ENCODE results near the gene GPRC5C. TPM values are rescaled to one million over a fixed set of nuclear protein-coding genes. Genes with fewer than 3 reads are reported as not detected.

The GPRC5C gene
- total and polyA plus RNA-seq, 9 of the 15 experiments (the other 6 are each of a cell fraction or from before 2014, with no cell fraction given) = 0.28 to 9.0 (median 4.1) TPM

- in situ Hi-C loops (cut with MboI) = no loop called here
- no peak within 1 kb of the TSS; a peak in 1 of 4 replicates for H3K9ac ChIP-seq (ENCODE audit: insufficient read depth in 1 of 2, low read depth in 2 of 2, low read length in 2 of 2)
- ATAC-seq (no peak), DNase-seq (ENCODE audit: extremely low read depth in 1 of 4, low spot score in 3 of 4) (no peak), FAIRE-seq (no peak)
- 31% methylated on average over 20 of the region's 25 CpGs for WGBS (ENCODE audit: insufficient coverage, low coverage, missing lambda C conversion rate)
- BruUV-seq (replicated peaks) = no TSS peak
- intact Hi-C loops (cut with micrococcal nuclease) = no loop called here
- POLR2A ChIA-PET = interaction anchor here (0.6 kb wide), 1 partner anchor 11 kb away, joined by 4 read pairs; no protein-coding TSS in a partner anchor
- H3K4me1 ChIP-seq (replicated peaks in 1 of 2; ENCODE audit: control insufficient read depth in 2 of 2, insufficient read depth in 2 of 2, low read length in 2 of 2) = peaks cover 25 to 27% of the 10 kb centered on the region in 2 experiments
- CTCF ChIA-PET (ENCODE audit: low intra/inter-chr PET ratio) = no interaction called here
- no peaks in the 10 kb centered on the region for H3K36me3 ChIP-seq (ENCODE audit: control insufficient read depth, insufficient read depth, low read length)
- no peaks in the 10 kb centered on the region for H4K20me1 ChIP-seq (replicated peaks; ENCODE audit: control insufficient read depth, insufficient read depth, low read length)
- no peaks in the 10 kb centered on the region; the same call in 1 of the 2 replicates for H3K9me3 ChIP-seq (replicated peaks; ENCODE audit: control insufficient read depth, insufficient read depth, low read depth, low read length)
- peaks cover 0 to 1% of the 10 kb centered on the region in 2 experiments; a peak in 1 of 5 replicates for H3K27me3 ChIP-seq (ENCODE audit: control insufficient read depth in 2 of 2, insufficient read depth in 2 of 2, low read length in 2 of 2)
- H3K9me1 ChIP-seq (ENCODE audit: control insufficient read depth, insufficient read depth, low read length) = no peaks in the 10 kb centered on the region
- no peak within 1 kb of the TSS; the same call in 1 of the 2 replicates for H3K4me2 ChIP-seq (ENCODE audit: insufficient read depth, low read length)
- no peaks in the 10 kb centered on the region for H3K79me2 ChIP-seq (ENCODE audit: control insufficient read depth, insufficient read depth, low read length)
- peak within 1 kb of the TSS; percentile 83 for H2AFZ ChIP-seq (ENCODE audit: low read depth, low read length)
- H3K4me3 ChIP-seq = no peak within 1 kb of the TSS
- H3K27ac ChIP-seq (ENCODE audit: extremely low read depth, low read depth, low read length) = no peak within 1 kb of the TSS
- TF ChIP-seq FIP1L1 (IDR thresholded peaks at IDR 0.05; ENCODE audit: low read depth, low read length, poor library complexity, severe bottlenecking) = no peak
- TF ChIP-seq ZBTB1 (CRISPR knock-in tag; IDR thresholded peaks at IDR 0.05; ENCODE audit: borderline replicate concordance, low read depth) = peak; percentile 33; the same call in 1 of the 2 replicates
- no peak for TF ChIP-seq TEAD2 (tag; IDR thresholded peaks at IDR 0.05)
- no peak for TF ChIP-seq SRSF7 (optimal IDR thresholded peaks at IDR 0.05; ENCODE audit: low read depth, low read length)
- TF ChIP-seq TAF7 (tag; IDR thresholded peaks at IDR 0.05) = no peak
- no peak for TF ChIP-seq ZNF586 (CRISPR knock-in tag; conservative IDR thresholded peaks at IDR 0.05)
- TF ChIP-seq HDAC3 (IDR thresholded peaks at IDR 0.05; ENCODE audit: borderline replicate concordance, partially characterized antibody) = no peak
- no peak for TF ChIP-seq DEAF1 (CRISPR knock-in tag; IDR thresholded peaks at IDR 0.05)
- no peak for TF ChIP-seq CAMTA2 (CRISPR knock-in tag; conservative IDR thresholded peaks at IDR 0.05)
- no peak for TF ChIP-seq CREB1 (IDR thresholded peaks at IDR 0.05)
- 0 out of 2 replicates have a peak, but pooled peaks have one; percentile 17 for TF ChIP-seq CREB1 (CRISPR knock-in tag; IDR thresholded peaks at IDR 0.05)
- no peak for TF ChIP-seq SREBF1 (IDR thresholded peaks at IDR 0.05; ENCODE audit: borderline replicate concordance, low read depth, low read length)
- no peak for TF ChIP-seq ZSCAN32 (CRISPR knock-in tag; IDR thresholded peaks at IDR 0.05)
- TF ChIP-seq ATF7 (IDR thresholded peaks at IDR 0.05) = no peak
- TF ChIP-seq ZNF217 (CRISPR knock-in tag; IDR thresholded peaks at IDR 0.05) = no peak
- TF ChIP-seq BRF1 (IDR thresholded peaks at IDR 0.05; ENCODE audit: borderline replicate concordance, extremely low read depth, insufficient read length) = no peak
- TF ChIP-seq NR3C1 (CRISPR knock-in tag; IDR thresholded peaks at IDR 0.05) = no peak
- 0 out of 2 replicates have a peak, but pooled peaks have one; percentile 23 for TF ChIP-seq THAP7 (CRISPR knock-in tag; IDR thresholded peaks at IDR 0.05)
- TF ChIP-seq ZNF449 (CRISPR knock-in tag; IDR thresholded peaks at IDR 0.05) = no peak
- no peak for TF ChIP-seq TARDBP (IDR thresholded peaks at IDR 0.05)
- TF ChIP-seq ZNF668 (CRISPR knock-in tag; IDR thresholded peaks at IDR 0.05) = no peak
These were observed 34.4 kb downstream of the GPRC5C start, which contains the start of gene CD300A for GRCh38 chr17:74466111-74466827. CD300A (plus strand) TSS chr17:74466634; CDS start chr17:74466704, 70 bp downstream.
